Stimulated activated naive CD8-positive, alpha-beta T cell treated with anti-CD3 and anti-CD28 coated beads, Interleukin-15, Interleukin-2, amounts not matched to agents 100 U/mL and 50 U/mL, for 24 hours (primary cell): ENCODE measurements around the gene DBP.

Experiments used
- ATAC-seq: fragments of 150-1000 bp; cut with Tn5 transposase; one replicate; pipeline ENCODE4 v1.10.0; 2021
- DNase-seq: peaks from one replicate; pipeline ENCODE4 v3.0.0; 2021

DBP gene

GRCh38 chr19:48627201-48627864 is 9.8 kb downstream of the DBP start:
- ATAC-seq (peak; percentile 49), DNase-seq (peak; percentile 49)

DNA sequence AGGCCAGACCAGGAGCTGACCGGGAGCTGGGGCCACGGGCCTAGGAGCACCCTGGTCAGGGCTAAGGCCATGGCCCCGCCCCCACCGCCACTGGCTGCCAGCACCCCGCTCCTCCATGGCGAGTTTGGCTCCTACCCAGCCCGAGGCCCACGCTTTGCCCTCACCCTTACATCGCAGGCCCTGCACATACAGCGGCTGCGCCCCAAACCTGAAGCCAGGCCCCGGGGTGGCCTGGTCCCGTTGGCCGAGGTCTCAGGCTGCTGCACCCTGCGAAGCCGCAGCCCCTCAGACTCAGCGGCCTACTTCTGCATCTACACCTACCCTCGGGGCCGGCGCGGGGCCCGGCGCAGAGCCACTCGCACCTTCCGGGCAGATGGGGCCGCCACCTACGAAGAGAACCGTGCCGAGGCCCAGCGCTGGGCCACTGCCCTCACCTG is 11.3 kb downstream of the DBP start:
- ATAC-seq, result no peak
- no peak for DNase-seq

- ATAC-seq, result no peak
- DNase-seq, result no peak
These were observed 12.1 kb downstream of the DBP start for GRCh38 chr19:48624791-48625723.

DNA sequence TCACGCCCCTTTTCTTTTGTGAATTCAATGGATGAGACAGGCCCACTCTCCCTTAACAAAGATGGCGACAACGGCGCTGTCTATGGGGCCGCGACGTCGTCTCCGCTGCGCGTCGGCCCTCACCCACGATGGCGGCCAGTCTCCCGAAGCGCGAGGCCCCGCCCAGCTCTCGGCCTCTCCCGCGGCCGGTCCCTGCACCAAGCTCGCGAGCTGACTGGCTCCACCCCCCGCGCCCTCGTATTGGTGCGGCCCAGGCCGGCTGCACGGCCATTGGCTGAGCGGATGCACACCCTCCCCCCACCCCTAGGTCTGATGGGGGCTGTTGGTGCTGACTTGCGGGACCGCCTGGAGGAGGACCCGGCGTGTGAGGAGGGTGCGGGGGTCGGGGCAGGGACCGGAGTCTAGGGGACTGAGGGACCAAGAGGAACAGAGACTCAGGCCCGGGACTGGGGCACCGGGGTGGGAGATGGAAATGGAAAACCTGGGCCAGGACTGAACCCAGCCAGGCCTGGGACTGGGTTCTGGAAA is 13.0 kb downstream of the DBP start:
- peak; percentile 82 for ATAC-seq

GRCh38 chr19:48623556-48624066 is 13.6 kb downstream of the DBP start:
- no peak for ATAC-seq

More for the DNA sequence above, 13.0 kb downstream of the DBP start:
- DNase-seq, result peak; percentile 99

GRCh38 chr19:48619692-48620585 is 17.2 kb downstream of the DBP start:
- no peak for DNase-seq
- no peak for ATAC-seq

More at GRCh38 chr19:48623556-48624066, 13.6 kb downstream of the DBP start:
- no peak for DNase-seq

- DNase-seq (peak; percentile 94), ATAC-seq (peak; percentile 86)
These were observed 18.1 kb downstream of the DBP start, which contains the start of the genes RPL18 and SPHK2 for GRCh38 chr19:48618916-48619691. Gene RPL18 (minus strand): TSS chr19:48619178. CDS start chr19:48619143, 35 bp downstream. Gene SPHK2 (plus strand): TSS chr19:48619506. CDS start chr19:48620515, 1,009 bp downstream.

DNA sequence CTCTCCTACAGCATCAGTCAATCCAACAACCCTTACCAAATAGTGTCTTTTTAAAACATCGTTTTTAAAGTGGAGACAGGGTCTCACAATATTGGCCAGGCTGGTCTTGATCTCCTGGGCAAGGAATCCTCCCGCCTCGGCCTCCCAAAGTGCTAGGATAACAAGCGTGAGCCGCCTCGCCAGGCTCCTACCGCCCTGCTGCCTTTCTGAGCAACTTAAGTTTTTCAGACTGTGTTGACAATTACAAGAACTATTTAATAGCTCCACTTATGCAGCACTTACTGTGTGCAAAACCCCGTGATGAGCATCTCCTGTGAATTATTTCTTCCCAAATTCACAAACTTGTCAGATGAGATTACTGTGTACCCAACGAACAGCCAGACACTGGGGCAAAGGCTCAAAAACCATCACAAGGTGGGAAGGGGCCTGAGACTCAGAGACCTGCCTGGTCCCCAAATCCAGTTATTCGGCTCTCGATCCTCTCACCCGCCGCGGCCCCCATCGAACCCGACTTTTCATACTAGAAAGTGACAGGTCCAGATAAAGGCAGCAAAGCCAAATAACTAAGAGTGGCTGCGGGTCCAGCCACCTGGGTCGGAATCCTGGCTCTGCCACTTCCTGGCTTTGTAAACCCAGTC is 18.8 kb downstream of the DBP start:
- ATAC-seq (no peak), DNase-seq (no peak)

DNA sequence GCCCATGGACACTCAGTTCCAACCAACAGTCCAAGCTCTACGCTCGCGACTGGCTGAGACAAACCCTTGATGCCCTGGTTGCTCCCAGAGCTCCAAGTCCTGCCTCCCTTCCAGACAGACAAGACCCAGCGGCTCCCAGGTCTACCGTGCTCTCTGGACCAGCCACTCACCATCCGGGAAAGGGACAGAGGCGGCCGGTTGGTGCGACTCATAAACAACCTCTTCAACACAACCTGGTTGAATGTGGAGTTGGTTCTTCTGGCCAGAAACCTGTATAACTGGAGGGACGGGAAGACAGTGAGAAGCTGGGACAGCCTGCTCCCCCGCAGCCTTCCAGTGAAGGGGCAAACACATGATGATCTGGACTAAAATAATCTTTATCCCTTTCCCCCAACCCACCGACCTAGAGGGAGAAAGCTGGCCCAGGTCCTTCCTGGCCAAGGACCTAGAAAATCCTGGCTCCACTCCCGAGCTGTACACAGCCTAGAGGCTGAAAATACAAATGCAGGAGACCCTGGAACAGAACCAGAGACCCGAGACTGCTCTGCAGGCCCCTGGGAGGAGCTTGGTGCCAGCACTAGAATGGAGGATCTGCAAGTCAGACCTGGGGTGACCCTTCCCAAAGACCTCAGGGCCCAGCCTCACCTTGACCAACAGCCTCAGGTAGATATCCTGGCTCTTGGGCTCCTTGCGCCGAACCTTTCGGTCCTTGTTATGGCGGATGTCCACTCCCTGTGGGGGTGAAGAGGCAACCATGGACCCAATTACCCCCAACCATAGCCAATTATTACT is 19.8 kb downstream of the DBP start:
- no peak for DNase-seq
- no peak for ATAC-seq

DNA sequence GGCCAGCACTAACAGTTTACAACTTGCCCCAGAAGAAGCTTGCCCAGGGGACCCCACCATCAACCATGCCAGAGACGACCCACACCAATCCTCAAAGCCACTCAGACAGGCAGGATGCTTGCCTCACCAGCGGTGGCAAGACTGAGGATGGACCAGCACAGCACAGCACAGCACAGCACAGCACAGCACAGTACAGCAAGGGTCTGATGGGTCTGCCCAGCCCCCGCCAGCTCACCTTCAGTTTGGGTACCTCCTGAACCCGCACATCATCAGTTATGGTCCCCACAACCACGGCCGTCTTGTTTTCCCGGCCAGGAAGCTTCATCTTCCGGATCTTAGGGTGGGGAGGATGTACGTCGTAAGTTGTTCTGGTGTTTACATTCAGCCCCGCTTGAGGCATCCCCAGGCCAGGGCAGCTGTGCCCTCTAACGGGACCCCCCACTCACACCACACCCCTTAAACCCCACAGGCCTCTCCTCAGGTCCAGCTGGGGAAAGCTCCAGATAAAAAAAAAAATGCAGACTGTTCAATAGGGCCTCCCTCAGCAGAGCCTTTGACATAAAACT is 20.6 kb downstream of the DBP start:
- ATAC-seq (no peak), DNase-seq (no peak)

GRCh38 chr19:48616041-48616436 is 21.1 kb downstream of the DBP start:
- DNase-seq, result no peak
- no peak for ATAC-seq

DNA sequence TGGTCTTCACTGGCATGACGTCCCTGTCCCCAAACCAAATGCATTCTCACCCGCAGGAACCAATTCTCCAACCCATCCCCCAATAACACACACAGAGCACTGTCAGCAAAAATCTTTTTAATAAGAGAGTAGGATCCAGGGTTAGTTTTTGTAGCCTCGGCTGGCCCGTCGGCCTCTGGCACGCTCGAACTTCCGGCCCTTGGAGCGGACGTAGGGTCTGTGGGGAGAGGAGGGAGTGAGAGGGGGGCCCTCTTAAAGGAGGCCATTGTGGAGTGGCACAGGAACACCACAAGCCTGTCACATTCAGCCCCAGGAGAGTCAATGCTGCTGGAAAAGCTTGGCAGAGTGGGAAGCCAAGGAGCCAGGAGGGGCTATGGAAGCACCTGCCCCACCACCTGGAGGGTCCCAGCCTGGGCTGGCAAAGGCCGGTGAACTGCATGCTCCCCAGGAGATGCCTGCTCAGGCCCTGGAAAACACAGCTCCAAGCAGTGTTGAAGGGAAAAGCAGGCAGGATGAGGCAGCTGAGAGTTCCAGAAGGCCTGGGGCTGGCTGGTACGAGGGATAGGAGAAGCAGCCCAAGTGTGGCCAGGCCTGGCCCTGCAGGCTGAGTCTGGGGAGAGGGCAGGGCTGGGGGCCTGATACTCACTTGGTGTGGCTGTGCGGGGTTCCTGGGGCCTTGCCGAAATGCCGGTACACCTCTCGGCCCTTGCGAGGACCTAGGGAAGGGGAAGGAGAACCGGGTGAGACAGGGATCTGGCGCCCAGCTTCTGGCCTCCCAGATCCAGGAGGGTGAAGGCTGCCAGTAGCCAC is 21.7 kb downstream of the DBP start:
- no peak for DNase-seq
- ATAC-seq, result no peak

GRCh38 chr19:48614436-48615230 is 22.5 kb downstream of the DBP start, which contains the start of gene FAM83E:
Gene FAM83E (minus strand): TSS chr19:48615076. CDS start chr19:48613372, 1,704 bp downstream.
- no peak for ATAC-seq
- DNase-seq, result peak; percentile 44

DNA sequence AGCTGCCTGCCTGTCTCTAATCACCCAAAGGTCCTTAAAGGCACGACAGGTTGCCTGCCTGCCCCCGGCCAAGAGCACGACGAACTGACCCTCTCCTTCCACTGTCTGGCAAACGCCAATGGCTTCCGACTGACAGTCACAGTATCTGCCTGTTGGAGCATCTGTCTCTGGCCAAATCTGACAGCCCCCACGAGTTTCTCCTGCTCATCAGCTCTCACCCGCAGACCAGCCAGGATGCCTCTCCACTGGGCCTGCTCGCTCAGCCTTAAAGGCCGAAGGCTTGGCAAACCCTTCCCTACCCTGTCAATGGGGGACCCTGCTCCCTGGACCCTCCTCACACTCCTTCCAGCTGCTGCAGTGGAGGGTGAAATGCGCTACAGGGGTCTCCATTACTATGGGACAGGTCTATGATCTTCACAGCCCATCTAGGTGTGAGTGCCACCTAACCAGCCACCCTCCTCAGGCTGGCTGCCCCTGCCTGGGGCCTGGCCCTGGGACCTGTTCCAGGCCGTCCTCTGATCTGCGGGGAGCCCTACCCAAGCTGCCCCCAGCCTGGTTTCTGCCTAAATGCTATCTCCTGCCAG is 23.2 kb downstream of the DBP start:
- peak; percentile 11 for ATAC-seq

DNA sequence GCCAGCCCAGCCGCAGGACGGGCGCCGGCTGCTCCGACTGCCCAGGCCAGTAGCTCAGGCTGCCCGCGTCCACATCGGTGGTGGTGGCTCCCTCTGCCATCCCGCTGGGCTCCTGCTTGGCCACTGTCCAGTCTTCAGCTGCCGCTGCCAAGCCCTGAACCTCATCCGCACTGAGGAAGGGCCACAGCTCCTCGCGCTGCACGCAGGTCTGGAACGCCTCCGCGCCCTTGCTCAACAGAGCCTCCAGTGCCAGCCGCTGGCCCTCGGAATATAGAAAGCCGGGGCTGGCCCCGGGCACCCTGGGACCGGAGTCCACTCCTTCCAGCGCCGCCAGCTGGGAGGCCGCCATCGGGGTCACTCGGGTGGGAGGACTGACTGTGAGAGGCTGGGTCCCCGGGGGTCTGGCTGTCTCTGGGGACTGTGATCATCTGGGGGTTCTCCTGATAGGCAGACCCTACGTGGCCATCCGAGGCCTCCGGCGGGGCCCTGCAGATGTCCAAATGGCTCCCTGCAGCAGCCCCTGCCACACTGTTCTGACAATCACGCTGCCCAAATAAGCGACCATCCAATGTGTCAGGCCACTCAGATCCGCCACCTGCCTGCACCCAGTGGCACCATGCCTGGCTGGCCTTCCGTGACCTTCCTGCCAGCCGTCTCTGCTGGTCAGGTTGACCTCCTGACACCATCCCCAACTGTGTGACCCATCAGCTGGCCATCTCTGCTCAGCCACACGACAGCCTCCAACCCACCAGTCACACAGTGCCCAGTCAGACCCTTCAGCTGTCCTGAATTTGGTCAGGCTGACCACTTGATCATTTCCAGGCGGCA is 23.9 kb downstream of the DBP start:
- no peak for ATAC-seq
- DNase-seq, result peak; percentile 26

More for the DNA sequence above, 23.2 kb downstream of the DBP start:
- DNase-seq, result peak; percentile 41

- ATAC-seq (no peak), DNase-seq (no peak)
These were observed 25.3 kb downstream of the DBP start for GRCh38 chr19:48611872-48612271.
